Measurements from ENCODE around the gene LINGO4.
"Not testable (repeated sequence)": the region's sequence is repeated elsewhere in the genome, so short reads cannot be mapped to it uniquely, and the experiment has no call there.

- not testable (repeated sequence) for TF ChIP-seq GLIS3 (CRISPR knock-in tag; IDR thresholded peaks at IDR 0.05); ZNF8 (CRISPR knock-in tag; IDR thresholded peaks at IDR 0.05); ZFP3 (CRISPR knock-in tag; IDR thresholded peaks at IDR 0.05); CREB5 (CRISPR knock-in tag; IDR thresholded peaks at IDR 0.05; ENCODE audit: low read depth); CSRNP3 (CRISPR knock-in tag; IDR thresholded peaks at IDR 0.05); TOX (CRISPR knock-in tag; IDR thresholded peaks at IDR 0.05; ENCODE audit: borderline replicate concordance); ARNTL (CRISPR knock-in tag; IDR thresholded peaks at IDR 0.05; ENCODE audit: borderline replicate concordance, low read depth); ZFP30 (CRISPR knock-in tag; IDR thresholded peaks at IDR 0.05); ESRRG (CRISPR knock-in tag; IDR thresholded peaks at IDR 0.05); PATZ1 (CRISPR knock-in tag; IDR thresholded peaks at IDR 0.05; ENCODE audit: borderline replicate concordance); RARB (CRISPR knock-in tag; IDR thresholded peaks at IDR 0.05); ZC3H10 (CRISPR knock-in tag; IDR thresholded peaks at IDR 0.05); OSR1 (CRISPR knock-in tag; IDR thresholded peaks at IDR 0.05); ZNF70 (CRISPR knock-in tag; IDR thresholded peaks at IDR 0.05)
Measured at GRCh38 chr1:151782026-151782425, 23.2 kb downstream of the LINGO4 start.
